Measurements from ENCODE around the gene FGFR1OP2. TPM values are rescaled to one million over a fixed set of nuclear protein-coding genes. Genes with fewer than 3 reads are reported as not detected.
A peak's percentile ranks its signal among the peaks of the same experiment; 100 is the strongest.

The FGFR1OP2 gene
- total RNA-seq, 1 donor, result 47.8 TPM

- TF ChIP-seq CTCF (IDR thresholded peaks at IDR 0.05; ENCODE audit: extremely low read depth, low read depth, low read length), result no peak
- Histone ChIP-seq H3K4me3 (ENCODE audit: insufficient read depth, low read length) (peak overlapping the region; percentile 92), H2AFZ (ENCODE audit: low read length) (peak overlapping the region; percentile 95), H3K79me2 (ENCODE audit: insufficient read depth, low read length) (peaks cover 94% of the 10 kb centered on the region), H3K27me3 (ENCODE audit: insufficient read depth, low read length) (no peaks in the 10 kb centered on the region), H3K9me3 (ENCODE audit: low read depth, low read length) (no peaks in the 10 kb centered on the region), H3K4me2 (ENCODE audit: insufficient read depth, low read length) (peak overlapping the region; percentile 97), H3K27ac (ENCODE audit: low read depth, low read length) (peak overlapping the region; percentile 94), H3K4me1 (ENCODE audit: insufficient read depth, low read length) (peaks cover 37% of the 10 kb centered on the region), H4K20me1 (ENCODE audit: insufficient read depth, low read length) (peaks cover 25% of the 10 kb centered on the region), H3K36me3 (ENCODE audit: insufficient read depth, low read length) (peaks cover 4% of the 10 kb centered on the region)
- DNase-seq (ENCODE audit: insufficient read length, low spot score, missing footprints), result peak; percentile 44
Observed at GRCh38 chr12:26938701-26939062, 412 bp downstream of the FGFR1OP2 start.

- Histone ChIP-seq H3K36me3 (ENCODE audit: insufficient read depth, low read length) (peaks cover 4% of the 10 kb centered on the region), H3K4me3 (ENCODE audit: insufficient read depth, low read length) (peak overlapping the region; percentile 92), H3K9me3 (ENCODE audit: low read depth, low read length) (no peaks in the 10 kb centered on the region), H2AFZ (ENCODE audit: low read length) (no peak overlapping the region), H3K4me1 (ENCODE audit: insufficient read depth, low read length) (peaks cover 37% of the 10 kb centered on the region), H3K27ac (ENCODE audit: low read depth, low read length) (peak overlapping the region; percentile 94), H3K79me2 (ENCODE audit: insufficient read depth, low read length) (peaks cover 94% of the 10 kb centered on the region), H3K4me2 (ENCODE audit: insufficient read depth, low read length) (peak overlapping the region; percentile 97), H4K20me1 (ENCODE audit: insufficient read depth, low read length) (peaks cover 25% of the 10 kb centered on the region), H3K27me3 (ENCODE audit: insufficient read depth, low read length) (no peaks in the 10 kb centered on the region)
- peak; percentile 74 for DNase-seq (ENCODE audit: insufficient read length, low spot score, missing footprints)
- TF ChIP-seq CTCF (IDR thresholded peaks at IDR 0.05; ENCODE audit: extremely low read depth, low read depth, low read length), result no peak
Observed at GRCh38 chr12:26939192-26939832, 1.0 kb downstream of the FGFR1OP2 start.

- Histone ChIP-seq H4K20me1 (ENCODE audit: insufficient read depth, low read length) (peaks cover 25% of the 10 kb centered on the region), H3K36me3 (ENCODE audit: insufficient read depth, low read length) (no peaks in the 10 kb centered on the region), H3K4me1 (ENCODE audit: insufficient read depth, low read length) (peaks cover 38% of the 10 kb centered on the region), H2AFZ (ENCODE audit: low read length) (no peak overlapping the region), H3K4me2 (ENCODE audit: insufficient read depth, low read length) (peak overlapping the region; percentile 97), H3K79me2 (ENCODE audit: insufficient read depth, low read length) (peaks cover 94% of the 10 kb centered on the region), H3K27me3 (ENCODE audit: insufficient read depth, low read length) (no peaks in the 10 kb centered on the region), H3K9me3 (ENCODE audit: low read depth, low read length) (no peaks in the 10 kb centered on the region), H3K4me3 (ENCODE audit: insufficient read depth, low read length) (peak overlapping the region; percentile 92), H3K27ac (ENCODE audit: low read depth, low read length) (no peak overlapping the region)
- DNase-seq (ENCODE audit: insufficient read length, low spot score, missing footprints), result no peak
- TF ChIP-seq CTCF (IDR thresholded peaks at IDR 0.05; ENCODE audit: extremely low read depth, low read depth, low read length), result no peak
Observed at GRCh38 chr12:26939953-26940352, 1.7 kb downstream of the FGFR1OP2 start.

GRCh38 chr12:26940516-26941214 is 2.4 kb downstream of the FGFR1OP2 start:
- H3K27me3 ChIP-seq (ENCODE audit: insufficient read depth, low read length), result no peaks in the 10 kb centered on the region
- H3K9me3 ChIP-seq (ENCODE audit: low read depth, low read length), result no peaks in the 10 kb centered on the region
- H3K4me3 ChIP-seq (ENCODE audit: insufficient read depth, low read length), result no peak overlapping the region
- peaks cover 94% of the 10 kb centered on the region for H3K79me2 ChIP-seq (ENCODE audit: insufficient read depth, low read length)
- H3K4me1 ChIP-seq (ENCODE audit: insufficient read depth, low read length), result peaks cover 38% of the 10 kb centered on the region
- peaks cover 25% of the 10 kb centered on the region for H4K20me1 ChIP-seq (ENCODE audit: insufficient read depth, low read length)
- no peak overlapping the region for H2AFZ ChIP-seq (ENCODE audit: low read length)
- H3K36me3 ChIP-seq (ENCODE audit: insufficient read depth, low read length), result no peaks in the 10 kb centered on the region
- DNase-seq (ENCODE audit: insufficient read length, low spot score, missing footprints), result peak; percentile 47
- no peak for TF ChIP-seq CTCF (IDR thresholded peaks at IDR 0.05; ENCODE audit: extremely low read depth, low read depth, low read length)
- H3K4me2 ChIP-seq (ENCODE audit: insufficient read depth, low read length), result peak overlapping the region; percentile 97
- no peak overlapping the region for H3K27ac ChIP-seq (ENCODE audit: low read depth, low read length)
